HepG2 (cell line): ENCODE data around the gene PFN1. TPM values are rescaled to one million over a fixed set of nuclear protein-coding genes. Genes with fewer than 3 reads are reported as not detected.
A peak's percentile ranks its signal among the peaks of the same experiment; 100 is the strongest.

Experiments
- GTF2F1 ChIP-seq: fragments of 150-350 bp; IDR thresholded peaks from 2 replicates; pipeline ENCODE4 v1.6.1; 2014; ENCODE audit warnings: low read length
- HDAC1 ChIP-seq: sonication (generic); formaldehyde crosslinking; IDR thresholded peaks from 2 replicates; pipeline ENCODE4 v1.5.1; 2020; ENCODE audit warnings: mild to moderate bottlenecking, missing genetic modification reagents
- MTF1 ChIP-seq: sonication (generic); formaldehyde crosslinking; IDR thresholded peaks from 2 replicates; pipeline ENCODE4 v1.5.0; 2020; ENCODE audit warnings: missing genetic modification reagents
- PCBP1 ChIP-seq: fragments of 200-400 bp; formaldehyde crosslinking; IDR thresholded peaks from 2 replicates; pipeline ENCODE4 v1.6.1; 2017; ENCODE audit warnings: mild to moderate bottlenecking, low read depth, low read length, borderline replicate concordance
- SNAPC5 ChIP-seq: sonication (generic); formaldehyde crosslinking; IDR thresholded peaks from 2 replicates; pipeline ENCODE4 v1.8.1; 2023; ENCODE audit warnings: mild to moderate bottlenecking, missing genetic modification reagents, borderline replicate concordance
- ZBTB26 ChIP-seq: IDR thresholded peaks from 2 replicates; pipeline ENCODE4 v1.6.1; 2016; ENCODE audit warnings: missing compliant biosample characterization, missing genetic modification reagents, borderline replicate concordance
- ZNF503 ChIP-seq: sonication (generic); formaldehyde crosslinking; IDR thresholded peaks from 2 replicates; pipeline ENCODE4 v1.4.0; 2020; ENCODE audit warnings: missing genetic modification reagents
- ZNF547 ChIP-seq: sonication (generic); formaldehyde crosslinking; IDR thresholded peaks from 2 replicates; pipeline ENCODE4 v1.5.1; 2020; ENCODE audit warnings: mild to moderate bottlenecking, missing genetic modification reagents
- ZNF619 ChIP-seq: sonication (generic); formaldehyde crosslinking; IDR thresholded peaks from 2 replicates; pipeline ENCODE4 v1.4.0; 2020; ENCODE audit warnings: mild to moderate bottlenecking, missing genetic modification reagents
- ZSCAN9 ChIP-seq: IDR thresholded peaks from 2 replicates; pipeline ENCODE4 v1.6.1; 2016; ENCODE audit warnings: borderline replicate concordance
- polyA plus RNA-seq, 8 experiments: library from polyadenylated mRNA; depleted of rRNA in 3 of 8; stranded (reverse) in 7 of 8; unstranded in 1 of 8; fragments of >200 nt; fragmentation: Illumina TruSeq in 4 of 8; extraction: Trizol in 4 of 8; gene quantifications; 2 replicates each; pipeline versions ENCODE4 v1.2.1 to v1.2.3, GENCODE V29; 2011 to 2016; ENCODE audit warnings: low read depth in 4 of 8, missing spikeins in 1 of 8, mixed read lengths in 1 of 8; ENCODE audit not compliant: insufficient read depth in 1 of 8
- total RNA-seq, 5 experiments: library from RNA; depleted of rRNA; stranded (reverse); fragments of >200 nt; fragmentation: Illumina TruSeq; extraction: Trizol; gene quantifications; 2 replicates each; pipeline ENCODE4 v1.2.3, GENCODE V29; 2016; ENCODE audit warnings: low read depth in 1 of 5
- TF ChIP-seq, protein P1 (sequence below): sonication (generic); formaldehyde crosslinking; IDR thresholded peaks from 2 replicates; pipeline ENCODE4 v1.4.0; 2020; ENCODE audit warnings: missing genetic modification reagents
- TF ChIP-seq, protein P2 (sequence below): sonication (generic); formaldehyde crosslinking; IDR thresholded peaks from 2 replicates; pipeline ENCODE4 v1.9.0; 2021; ENCODE audit warnings: missing genetic modification reagents, borderline replicate concordance
- TF ChIP-seq, protein P3 (sequence below), 2 experiments: sonication (generic) in 1 of 2; formaldehyde crosslinking in 1 of 2; IDR thresholded peaks; 2 replicates each; pipeline versions ENCODE4 v1.5.1 to v1.6.1; 2011 to 2020; ENCODE audit warnings: borderline replicate concordance in 1 of 2, low read depth in 1 of 2, low read length in 1 of 2, mild to moderate bottlenecking in 1 of 2, missing genetic modification reagents in 1 of 2, moderate library complexity in 1 of 2
- TF ChIP-seq, protein P4 (sequence below): IDR thresholded peaks from 2 replicates; pipeline ENCODE4 v1.6.1; 2016; ENCODE audit warnings: low read depth

Gene PFN1
- total and polyA plus RNA-seq, 2 of the 13 experiments (the other 11 are each of a cell fraction or from before 2014, with no cell fraction given) = 494 to 613 TPM

- TF ChIP-seq, protein P1, sequence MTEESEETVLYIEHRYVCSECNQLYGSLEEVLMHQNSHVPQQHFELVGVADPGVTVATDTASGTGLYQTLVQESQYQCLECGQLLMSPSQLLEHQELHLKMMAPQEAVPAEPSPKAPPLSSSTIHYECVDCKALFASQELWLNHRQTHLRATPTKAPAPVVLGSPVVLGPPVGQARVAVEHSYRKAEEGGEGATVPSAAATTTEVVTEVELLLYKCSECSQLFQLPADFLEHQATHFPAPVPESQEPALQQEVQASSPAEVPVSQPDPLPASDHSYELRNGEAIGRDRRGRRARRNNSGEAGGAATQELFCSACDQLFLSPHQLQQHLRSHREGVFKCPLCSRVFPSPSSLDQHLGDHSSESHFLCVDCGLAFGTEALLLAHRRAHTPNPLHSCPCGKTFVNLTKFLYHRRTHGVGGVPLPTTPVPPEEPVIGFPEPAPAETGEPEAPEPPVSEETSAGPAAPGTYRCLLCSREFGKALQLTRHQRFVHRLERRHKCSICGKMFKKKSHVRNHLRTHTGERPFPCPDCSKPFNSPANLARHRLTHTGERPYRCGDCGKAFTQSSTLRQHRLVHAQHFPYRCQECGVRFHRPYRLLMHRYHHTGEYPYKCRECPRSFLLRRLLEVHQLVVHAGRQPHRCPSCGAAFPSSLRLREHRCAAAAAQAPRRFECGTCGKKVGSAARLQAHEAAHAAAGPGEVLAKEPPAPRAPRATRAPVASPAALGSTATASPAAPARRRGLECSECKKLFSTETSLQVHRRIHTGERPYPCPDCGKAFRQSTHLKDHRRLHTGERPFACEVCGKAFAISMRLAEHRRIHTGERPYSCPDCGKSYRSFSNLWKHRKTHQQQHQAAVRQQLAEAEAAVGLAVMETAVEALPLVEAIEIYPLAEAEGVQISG = peak; percentile 88
- TF ChIP-seq GTF2F1 (no peak), ZNF619 (CRISPR knock-in tag) (no peak), PCBP1 (peak; percentile 73), SNAPC5 (CRISPR knock-in tag) (no peak; the same call in 1 of the 2 replicates), ZBTB26 (CRISPR knock-in tag) (0 out of 2 replicates have a peak, but pooled peaks have one; percentile 17), HDAC1 (CRISPR knock-in tag) (peak; percentile 47), ZSCAN9 (CRISPR knock-in tag) (0 out of 2 replicates have a peak, but pooled peaks have one; percentile 19), ZNF547 (CRISPR knock-in tag) (no peak; the same call in 1 of the 2 replicates), MTF1 (CRISPR knock-in tag) (no peak), ZNF503 (CRISPR knock-in tag) (no peak)
- TF ChIP-seq, protein P2, sequence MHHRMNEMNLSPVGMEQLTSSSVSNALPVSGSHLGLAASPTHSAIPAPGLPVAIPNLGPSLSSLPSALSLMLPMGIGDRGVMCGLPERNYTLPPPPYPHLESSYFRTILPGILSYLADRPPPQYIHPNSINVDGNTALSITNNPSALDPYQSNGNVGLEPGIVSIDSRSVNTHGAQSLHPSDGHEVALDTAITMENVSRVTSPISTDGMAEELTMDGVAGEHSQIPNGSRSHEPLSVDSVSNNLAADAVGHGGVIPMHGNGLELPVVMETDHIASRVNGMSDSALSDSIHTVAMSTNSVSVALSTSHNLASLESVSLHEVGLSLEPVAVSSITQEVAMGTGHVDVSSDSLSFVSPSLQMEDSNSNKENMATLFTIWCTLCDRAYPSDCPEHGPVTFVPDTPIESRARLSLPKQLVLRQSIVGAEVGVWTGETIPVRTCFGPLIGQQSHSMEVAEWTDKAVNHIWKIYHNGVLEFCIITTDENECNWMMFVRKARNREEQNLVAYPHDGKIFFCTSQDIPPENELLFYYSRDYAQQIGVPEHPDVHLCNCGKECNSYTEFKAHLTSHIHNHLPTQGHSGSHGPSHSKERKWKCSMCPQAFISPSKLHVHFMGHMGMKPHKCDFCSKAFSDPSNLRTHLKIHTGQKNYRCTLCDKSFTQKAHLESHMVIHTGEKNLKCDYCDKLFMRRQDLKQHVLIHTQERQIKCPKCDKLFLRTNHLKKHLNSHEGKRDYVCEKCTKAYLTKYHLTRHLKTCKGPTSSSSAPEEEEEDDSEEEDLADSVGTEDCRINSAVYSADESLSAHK (CRISPR knock-in tag) = no peak
- TF ChIP-seq, protein P3, sequence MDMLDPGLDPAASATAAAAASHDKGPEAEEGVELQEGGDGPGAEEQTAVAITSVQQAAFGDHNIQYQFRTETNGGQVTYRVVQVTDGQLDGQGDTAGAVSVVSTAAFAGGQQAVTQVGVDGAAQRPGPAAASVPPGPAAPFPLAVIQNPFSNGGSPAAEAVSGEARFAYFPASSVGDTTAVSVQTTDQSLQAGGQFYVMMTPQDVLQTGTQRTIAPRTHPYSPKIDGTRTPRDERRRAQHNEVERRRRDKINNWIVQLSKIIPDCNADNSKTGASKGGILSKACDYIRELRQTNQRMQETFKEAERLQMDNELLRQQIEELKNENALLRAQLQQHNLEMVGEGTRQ (IDR thresholded peaks at IDR 0.05; ENCODE audit: low read depth, low read length) = no peak
- TF ChIP-seq, protein P3 (CRISPR knock-in tag; IDR thresholded peaks at IDR 0.05; ENCODE audit: borderline replicate concordance) = peak; percentile 63; the same call in 1 of the 2 replicates
- TF ChIP-seq, protein P4, sequence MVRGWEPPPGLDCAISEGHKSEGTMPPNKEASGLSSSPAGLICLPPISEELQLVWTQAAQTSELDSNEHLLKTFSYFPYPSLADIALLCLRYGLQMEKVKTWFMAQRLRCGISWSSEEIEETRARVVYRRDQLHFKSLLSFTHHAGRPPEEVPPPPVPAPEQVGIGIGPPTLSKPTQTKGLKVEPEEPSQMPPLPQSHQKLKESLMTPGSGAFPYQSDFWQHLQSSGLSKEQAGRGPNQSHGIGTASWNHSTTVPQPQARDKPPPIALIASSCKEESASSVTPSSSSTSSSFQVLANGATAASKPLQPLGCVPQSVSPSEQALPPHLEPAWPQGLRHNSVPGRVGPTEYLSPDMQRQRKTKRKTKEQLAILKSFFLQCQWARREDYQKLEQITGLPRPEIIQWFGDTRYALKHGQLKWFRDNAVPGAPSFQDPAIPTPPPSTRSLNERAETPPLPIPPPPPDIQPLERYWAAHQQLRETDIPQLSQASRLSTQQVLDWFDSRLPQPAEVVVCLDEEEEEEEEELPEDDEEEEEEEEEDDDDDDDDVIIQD (CRISPR knock-in tag) = no peak
These were observed 19.5 kb upstream of the PFN1 start, which contains the start of gene SPAG7 (continued) for GRCh38 chr17:4967539-4968485.
